Type B pancreatic cell (in vitro differentiated cells): ENCODE results near the gene LCN2. TPM values are rescaled to one million over a fixed set of nuclear protein-coding genes. Genes with fewer than 3 reads are reported as not detected.

Experiments used
- DNase-seq: peaks from one replicate; pipeline ENCODE4 v3.0.0; 2021; ENCODE audit warnings: mixed read lengths; ENCODE audit not compliant: unreplicated experiment; ENCODE audit errors: extremely low spot score
- H3K27ac Mint-ChIP-seq: 2 replicates; pipeline ENCODE4 v1.8.0; 2021; ENCODE audit warnings: mild to moderate bottlenecking, mixed read lengths
- H3K27me3 Mint-ChIP-seq: 2 replicates; pipeline ENCODE4 v1.8.0; 2021; ENCODE audit warnings: mixed read lengths
- H3K36me3 Mint-ChIP-seq: 2 replicates; pipeline ENCODE4 v1.8.0; 2021; ENCODE audit warnings: mixed read lengths
- H3K4me1 Mint-ChIP-seq: one replicate; pipeline ENCODE4 v1.8.0; 2021; ENCODE audit warnings: mixed read lengths; ENCODE audit not compliant: unreplicated experiment
- H3K4me3 Mint-ChIP-seq: 2 replicates; pipeline ENCODE4 v1.8.0; 2021; ENCODE audit warnings: mild to moderate bottlenecking, mixed read lengths
- H3K9me3 Mint-ChIP-seq: 2 replicates; pipeline ENCODE4 v1.8.0; 2021; ENCODE audit warnings: mixed read lengths
- CTCF ChIP-seq: fragments of 200-600 bp; sonication (generic); conservative IDR thresholded peaks from 2 replicates; pipeline ENCODE4 v1.5.0; 2021; ENCODE audit warnings: antibody characterized with exemption, mild to moderate bottlenecking
- total RNA-seq: library from RNA; stranded (reverse); gene quantifications from 2 replicates; pipeline ENCODE4 v1.2.1, GENCODE V29; 2021; ENCODE audit warnings: low replicate concordance

Gene LCN2
- total RNA-seq, 1 donor from 2014 or later = 10.7 TPM

GRCh38 chr9:128193469-128194096 is 44.3 kb downstream of the LCN2 start:
- H3K4me1 Mint-ChIP-seq = peaks cover 6% of the 10 kb centered on the region
- H3K36me3 Mint-ChIP-seq = peaks cover 3% of the 10 kb centered on the region
- H3K27me3 Mint-ChIP-seq = no peaks in the 10 kb centered on the region
- no peaks in the 10 kb centered on the region for H3K9me3 Mint-ChIP-seq
- DNase-seq = no peak
- H3K4me3 Mint-ChIP-seq = no peak overlapping the region
- TF ChIP-seq CTCF = no peak
- no peak overlapping the region for H3K27ac Mint-ChIP-seq

- Mint-ChIP-seq H3K4me1 (peaks cover 21% of the 10 kb centered on the region), H3K36me3 (no peaks in the 10 kb centered on the region), H3K4me3 (no peak overlapping the region), H3K27me3 (peaks cover 3% of the 10 kb centered on the region), H3K9me3 (no peaks in the 10 kb centered on the region), H3K27ac (no peak overlapping the region)
- TF ChIP-seq CTCF = no peak
- DNase-seq = no peak
Observed at GRCh38 chr9:128201441-128202369, 52.5 kb downstream of the LCN2 start.

GRCh38 chr9:128202648-128203023 is 53.4 kb downstream of the LCN2 start:
- no peak for DNase-seq
- no peak for TF ChIP-seq CTCF
- H3K36me3 Mint-ChIP-seq = no peaks in the 10 kb centered on the region
- H3K27me3 Mint-ChIP-seq = peaks cover 3% of the 10 kb centered on the region
- peaks cover 27% of the 10 kb centered on the region for H3K4me1 Mint-ChIP-seq
- peak overlapping the region; percentile 10 for H3K27ac Mint-ChIP-seq
- peak overlapping the region; percentile 83 for H3K4me3 Mint-ChIP-seq
- no peaks in the 10 kb centered on the region for H3K9me3 Mint-ChIP-seq

Other genes starting within 250 kb of the LCN2 start
- 19.8 and 32.6 TPM in 2 replicates for gene ST6GALNAC6, start 249.8 kb upstream of the LCN2 start, total RNA-seq
- gene ST6GALNAC4, start 232.4 kb upstream of the LCN2 start, total RNA-seq = 11.9 and 17.5 TPM in 2 replicates
- 5.8 and 9.4 TPM in 2 replicates for gene PIP5KL1, start 218.7 kb upstream of the LCN2 start, total RNA-seq
- gene DPM2, start 211.6 kb upstream of the LCN2 start, total RNA-seq = 41.6 and 56.3 TPM in 2 replicates
- gene EEIG1, start 168.5 kb upstream of the LCN2 start, total RNA-seq = 61.1 and 74.8 TPM in 2 replicates
- gene NAIF1, start 82.1 kb upstream of the LCN2 start, total RNA-seq = 6.7 and 10.3 TPM in 2 replicates
- 19.1 and 39.0 TPM in 2 replicates for gene SLC25A25, start 81.2 kb upstream of the LCN2 start, total RNA-seq
- gene PTGES2, start 21.7 kb upstream of the LCN2 start, total RNA-seq = 67.2 and 85.0 TPM in 2 replicates
- gene BBLN, start 10.8 kb downstream of the LCN2 start, total RNA-seq = 108 and 150 TPM in 2 replicates
- gene CIZ1, start 42.1 kb downstream of the LCN2 start, total RNA-seq = 141 and 186 TPM in 2 replicates
- gene DNM1, start 53.9 kb downstream of the LCN2 start, total RNA-seq = 16.3 and 112 TPM in 2 replicates
- gene GOLGA2, start 126.6 kb downstream of the LCN2 start, total RNA-seq = 91.5 and 124 TPM in 2 replicates
- gene SWI5, start 126.8 kb downstream of the LCN2 start, total RNA-seq = 23.0 and 25.1 TPM in 2 replicates
- 32.9 and 40.4 TPM in 2 replicates for gene TRUB2, start 173.0 kb downstream of the LCN2 start, total RNA-seq
- gene COQ4, start 173.4 kb downstream of the LCN2 start, total RNA-seq = 58.5 and 60.5 TPM in 2 replicates
- 42.2 and 47.2 TPM in 2 replicates for gene SLC27A4, start 191.1 kb downstream of the LCN2 start, total RNA-seq
- 56.1 and 60.3 TPM in 2 replicates for gene URM1, start 221.9 kb downstream of the LCN2 start, total RNA-seq